Sciatic nerve (tissue), 2 donors: ENCODE data around the gene MYBPHL. TPM values are rescaled to one million over a fixed set of nuclear protein-coding genes. Genes with fewer than 3 reads are reported as not detected.

Experiments
- ATAC-seq: fragments of 200-7000 bp; cut with Tn5 transposase; one replicate; pipeline ENCODE4 v1.9.1; 2020; ENCODE audit warnings: mild to moderate bottlenecking, moderate library complexity
- DNase-seq: peaks from one replicate; pipeline ENCODE4 v3.0.0-alpha.2; 2020; ENCODE audit warnings: low spot score
- intact Hi-C: fragments of 100-400 bp; cut with DNase I; formaldehyde crosslinking; loops from one replicate; pipeline ENCODE4 v1.14.2; 2022
- total RNA-seq: library from RNA; stranded (reverse); fragmentation: NEBNext Ultra II Directional; extraction: Animal tissue kit (Norgen Biotek cat#: 25700); gene quantifications from one replicate; pipeline ENCODE4 v1.2.1, GENCODE V29; 2021
- donor health status: DM: no; HTN: no; CAD: no.
- donor health status: DM: no; HTN: no; CAD: no.

Gene MYBPHL, protein sequence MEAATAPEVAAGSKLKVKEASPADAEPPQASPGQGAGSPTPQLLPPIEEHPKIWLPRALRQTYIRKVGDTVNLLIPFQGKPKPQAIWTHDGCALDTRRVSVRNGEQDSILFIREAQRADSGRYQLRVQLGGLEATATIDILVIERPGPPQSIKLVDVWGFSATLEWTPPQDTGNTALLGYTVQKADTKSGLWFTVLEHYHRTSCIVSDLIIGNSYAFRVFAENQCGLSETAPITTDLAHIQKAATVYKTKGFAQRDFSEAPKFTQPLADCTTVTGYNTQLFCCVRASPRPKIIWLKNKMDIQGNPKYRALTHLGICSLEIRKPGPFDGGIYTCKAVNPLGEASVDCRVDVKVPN
- 0.45 TPM for total RNA-seq

DNA sequence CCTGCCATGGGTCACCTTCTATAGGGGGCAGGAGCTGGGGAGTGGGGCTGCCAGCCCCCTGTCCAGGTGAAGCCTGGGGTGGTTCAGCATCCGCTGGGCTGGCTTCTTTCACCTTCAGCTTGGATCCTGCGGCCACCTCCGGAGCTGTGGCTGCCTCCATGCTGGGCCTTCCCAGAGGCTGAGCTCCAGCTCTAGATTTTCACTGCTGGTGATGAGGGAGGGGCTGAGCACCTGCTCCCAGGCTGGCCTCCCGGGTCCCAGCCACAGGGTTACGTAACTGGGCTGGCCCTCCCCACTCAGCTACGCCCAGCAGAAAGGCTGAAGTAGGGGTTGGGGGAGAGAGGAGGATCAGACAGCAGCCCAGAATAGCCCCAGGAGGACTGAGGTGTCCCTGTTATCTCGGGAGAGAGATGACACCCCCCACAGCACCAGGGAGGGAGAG is at the start of gene MYBPHL:
Gene MYBPHL (minus strand): TSS at position 180 of the 442 bp plus-strand sequence. CDS start 20 bp downstream, at position 160.
- ATAC-seq (no peak), DNase-seq (no peak)
- intact Hi-C loops, result no loop called here

DNA sequence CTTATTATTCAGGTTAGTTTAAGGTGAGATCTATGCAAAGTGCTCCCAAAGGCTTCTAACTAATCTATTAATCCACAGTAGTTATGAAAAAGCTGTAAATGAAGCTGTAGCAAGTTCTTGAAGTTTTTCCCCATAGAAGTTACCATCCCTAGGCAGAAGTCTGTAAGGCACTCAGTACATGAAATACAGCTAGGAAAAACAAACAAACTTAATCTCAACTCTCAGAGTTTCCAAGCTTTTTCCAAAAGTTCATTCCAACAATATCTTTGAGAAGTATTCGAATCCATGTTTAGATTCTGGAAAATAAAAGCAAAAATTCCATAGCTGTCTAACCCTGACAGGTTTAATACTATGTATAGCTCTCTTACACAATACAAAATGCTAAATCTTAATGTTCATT is 49.7 kb upstream of the MYBPHL start:
- ATAC-seq, result no peak
- intact Hi-C loops, result no loop called here
- no peak for DNase-seq

DNA sequence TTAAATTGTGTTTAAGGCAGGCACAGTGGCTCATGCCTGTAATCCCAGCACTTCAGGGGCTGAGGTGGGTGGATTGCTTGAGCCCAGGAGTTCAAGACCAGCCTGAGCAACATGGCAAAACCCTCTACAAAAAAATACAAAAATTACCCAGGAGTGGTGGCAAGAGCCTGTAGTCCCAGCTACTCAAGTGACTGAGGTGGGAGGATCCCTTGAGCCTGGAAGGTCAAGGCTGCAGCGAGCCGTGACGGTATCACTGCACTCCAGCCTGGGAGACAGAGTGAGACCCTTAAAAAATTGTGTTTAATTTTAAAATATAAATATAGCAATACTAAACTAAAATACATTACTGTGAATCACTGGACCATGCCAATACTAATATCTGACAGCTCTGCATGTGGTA is 48.1 kb upstream of the MYBPHL start:
- DNase-seq, result no peak
- no peak for ATAC-seq
- intact Hi-C loops, result no loop called here

DNA sequence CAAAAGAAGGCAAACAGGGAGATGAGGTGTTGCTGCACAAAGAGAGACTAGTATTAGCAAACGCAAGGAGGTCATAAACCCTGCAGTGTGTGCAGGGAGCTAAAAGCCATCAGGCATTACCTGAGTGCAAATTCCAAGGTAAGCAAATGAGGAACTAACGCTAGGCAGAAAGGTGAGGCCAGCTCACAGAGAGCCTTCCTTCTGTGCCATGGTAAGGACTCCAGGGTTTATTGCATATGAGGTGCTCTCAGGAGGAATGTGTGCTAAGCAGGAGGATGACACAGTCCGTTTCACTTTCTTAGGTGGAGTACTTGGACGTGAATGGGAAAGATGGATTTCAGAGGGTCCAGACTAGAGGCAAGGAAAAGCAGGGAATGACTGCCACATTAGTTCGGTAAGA is 44.6 kb upstream of the MYBPHL start:
- DNase-seq, result no peak
- intact Hi-C loops, result no loop called here
- no peak for ATAC-seq

DNA sequence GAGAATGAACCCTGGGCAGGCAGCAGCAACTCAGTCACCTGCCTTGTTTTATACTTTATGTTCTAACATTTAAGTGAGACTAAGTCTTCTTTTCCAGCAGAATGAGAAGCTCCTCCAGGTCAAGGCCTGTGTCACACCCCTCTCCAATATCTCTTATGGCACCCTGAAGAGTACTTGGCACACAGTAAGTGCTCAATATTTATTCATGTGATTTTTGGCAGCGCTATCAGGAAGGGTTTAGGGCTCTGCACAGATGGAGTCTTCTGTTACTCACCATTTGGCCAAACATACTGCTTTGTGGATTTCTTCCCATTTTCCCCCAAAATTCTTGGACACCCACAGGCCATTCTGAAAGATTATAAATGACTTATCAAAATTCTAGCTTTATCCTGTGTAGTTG is 43.8 kb upstream of the MYBPHL start:
- ATAC-seq (no peak), DNase-seq (no peak)
- intact Hi-C loops, result no loop called here

DNA sequence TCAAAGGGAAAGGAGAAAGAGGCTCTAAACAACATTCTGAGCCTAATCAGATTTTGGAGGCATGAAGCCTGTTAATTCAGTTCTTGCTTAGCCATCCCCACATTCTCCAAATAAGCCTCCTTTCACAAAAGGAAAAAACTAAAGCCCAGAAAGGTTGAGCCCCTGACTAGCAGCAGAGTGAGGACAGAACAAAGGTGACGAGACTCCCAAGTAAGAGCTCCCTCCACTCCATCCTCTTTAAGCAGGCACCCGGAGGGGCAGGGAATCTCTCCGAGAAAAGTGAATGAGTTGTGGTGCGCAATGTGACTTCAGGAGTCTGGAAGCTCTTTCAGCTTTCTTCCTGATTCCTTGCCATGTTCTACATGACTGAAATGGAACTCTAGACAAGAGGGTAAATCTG is 43.4 kb upstream of the MYBPHL start:
- ATAC-seq (no peak), DNase-seq (no peak)
- intact Hi-C loops, result no loop called here

DNA sequence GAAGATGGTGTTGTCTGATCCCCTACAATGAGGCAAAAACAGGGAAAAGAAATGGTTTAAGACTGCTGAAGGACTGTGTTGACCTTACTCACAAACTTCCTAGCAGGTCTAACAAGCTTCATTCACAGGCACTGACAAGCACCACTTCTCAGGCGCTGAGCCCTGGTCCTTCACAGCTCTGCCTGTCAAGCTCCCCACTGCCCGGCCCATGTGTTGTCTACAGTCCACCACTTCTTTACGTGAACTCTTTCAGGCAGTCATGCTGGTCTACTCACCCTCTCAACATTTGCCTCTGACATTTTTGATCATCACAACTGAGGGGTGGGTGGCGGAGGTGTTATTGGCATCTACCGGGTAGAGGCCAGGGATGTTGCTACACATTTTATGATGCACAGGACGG is 40.7 kb upstream of the MYBPHL start:
- DNase-seq, result no peak
- intact Hi-C loops, result no loop called here
- ATAC-seq, result no peak

DNA sequence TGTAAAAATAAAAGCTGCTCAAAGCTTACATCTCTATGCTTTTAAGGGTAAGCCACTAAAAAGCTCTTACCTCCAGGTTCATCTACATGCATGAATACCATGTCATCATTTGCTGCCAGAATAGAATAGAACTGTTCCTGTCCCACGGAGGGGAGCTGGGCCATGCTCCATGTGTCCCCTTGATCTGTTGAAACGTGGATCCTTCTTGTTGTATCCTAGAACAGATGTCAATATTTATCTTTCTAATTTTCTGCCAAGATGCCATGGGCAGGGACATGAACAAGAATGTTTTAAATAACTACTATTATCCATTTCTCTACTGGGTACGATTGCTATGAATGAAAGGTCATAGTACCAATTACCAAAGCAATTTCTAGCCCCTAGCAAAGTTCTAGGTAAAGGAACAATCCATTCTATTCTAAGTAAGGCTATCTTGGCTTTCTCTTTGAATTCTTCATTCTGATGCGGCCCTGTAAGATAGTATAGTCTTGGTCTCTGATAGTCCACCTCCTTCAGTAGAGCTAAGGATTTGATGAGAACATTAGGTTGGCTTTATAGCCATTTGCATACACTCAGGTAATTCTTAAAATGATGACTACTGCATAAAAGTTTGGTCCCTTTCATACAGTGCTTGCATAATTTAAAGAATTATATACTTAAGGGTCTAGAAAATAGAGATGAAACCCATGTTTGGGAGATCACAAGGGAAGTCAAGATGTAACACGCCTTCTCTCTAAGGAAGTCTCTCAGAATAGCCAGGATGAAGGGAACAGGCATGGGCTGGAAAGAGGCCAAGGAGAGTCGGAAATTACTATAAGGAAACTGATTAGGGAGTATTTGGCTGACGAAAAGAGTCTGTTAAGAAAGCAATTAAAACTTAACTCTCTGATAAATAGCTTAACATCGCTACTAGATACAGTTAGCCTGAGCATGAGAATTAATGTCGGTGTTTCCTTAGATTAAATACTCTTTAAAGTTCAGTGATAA is 35.4 kb upstream of the MYBPHL start:
- ATAC-seq, result no peak
- no peak for DNase-seq
- intact Hi-C loops, result no loop called here

DNA sequence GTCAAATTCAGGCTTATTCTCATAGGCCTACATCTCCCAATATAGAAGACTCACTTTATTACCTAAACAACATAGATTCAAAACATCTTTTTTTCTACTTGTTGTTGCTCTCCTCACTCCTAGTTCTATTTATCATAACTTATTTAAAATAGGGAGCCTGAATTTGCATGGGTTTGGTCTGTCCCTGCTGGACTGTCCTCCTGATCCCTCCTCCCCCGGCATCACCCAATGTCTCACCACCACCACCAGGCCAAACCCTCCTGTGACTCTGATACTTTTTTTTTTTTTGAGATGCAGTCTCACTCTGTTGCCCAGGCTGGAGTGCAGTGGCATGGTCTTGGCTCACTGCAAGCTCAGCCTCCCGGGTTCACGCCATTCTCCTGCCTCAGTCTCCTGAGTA is 31.8 kb upstream of the MYBPHL start:
- ATAC-seq (no peak), DNase-seq (no peak)
- intact Hi-C loops, result no loop called here

DNA sequence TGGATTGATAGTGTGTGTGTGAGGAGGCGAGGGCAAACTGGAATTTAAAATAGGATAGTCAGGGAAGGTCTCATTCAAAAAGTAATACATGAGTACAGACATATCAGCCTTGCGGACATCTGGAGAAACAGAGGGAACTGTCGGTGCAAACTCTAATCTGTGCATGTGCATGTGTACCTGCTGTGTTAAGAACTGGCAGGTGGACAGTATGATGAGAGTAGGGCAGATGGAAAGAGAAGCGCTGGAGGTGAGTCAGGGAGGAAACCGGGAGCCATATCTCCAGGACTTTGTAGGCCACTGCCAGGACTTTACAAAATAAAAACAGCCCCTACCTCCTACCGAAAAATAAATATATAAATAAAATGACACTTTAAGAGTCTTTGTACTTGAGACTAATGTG is 31.3 kb upstream of the MYBPHL start:
- DNase-seq (no peak), ATAC-seq (no peak)
- intact Hi-C loops, result no loop called here

DNA sequence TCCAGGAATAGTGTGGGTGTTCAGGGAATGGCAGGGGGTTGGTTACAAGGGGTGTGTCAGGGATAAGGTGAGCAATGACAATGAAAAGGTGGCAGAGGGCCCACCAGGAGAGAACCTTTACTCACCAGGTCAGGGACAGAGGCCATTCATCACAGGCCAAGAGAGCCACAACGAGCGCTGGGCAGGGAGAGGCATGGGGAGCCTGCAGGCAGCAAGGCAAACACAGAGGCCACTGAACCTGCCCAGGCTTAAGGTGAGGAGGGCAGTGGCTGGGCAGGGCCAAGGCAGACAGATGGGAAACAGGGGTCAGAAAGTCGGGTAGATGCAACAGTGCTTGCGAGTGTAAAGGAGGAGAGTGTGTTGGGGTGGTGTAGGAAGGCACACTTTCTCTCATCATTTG is 28.3 kb upstream of the MYBPHL start:
- ATAC-seq, result no peak
- DNase-seq, result no peak
- intact Hi-C loops, result no loop called here

DNA sequence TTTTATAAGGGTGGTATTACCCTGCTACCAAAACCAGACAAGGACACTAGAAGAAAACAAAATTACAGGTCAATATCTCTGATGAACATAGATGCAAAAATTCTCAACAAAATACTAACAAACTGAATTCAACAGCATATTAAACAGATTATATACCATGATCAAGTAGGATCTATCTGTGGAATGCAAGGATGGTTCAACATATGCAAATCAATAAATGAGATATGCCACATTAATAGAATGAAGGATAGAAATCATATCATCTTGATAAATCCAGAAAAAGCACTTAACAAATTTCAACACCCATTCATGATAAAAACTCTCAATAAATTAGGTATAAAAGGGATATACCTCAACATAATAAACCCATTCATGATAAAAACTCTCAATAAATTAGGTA is 24.3 kb upstream of the MYBPHL start:
- no peak for DNase-seq
- no peak for ATAC-seq
- intact Hi-C loops, result no loop called here

DNA sequence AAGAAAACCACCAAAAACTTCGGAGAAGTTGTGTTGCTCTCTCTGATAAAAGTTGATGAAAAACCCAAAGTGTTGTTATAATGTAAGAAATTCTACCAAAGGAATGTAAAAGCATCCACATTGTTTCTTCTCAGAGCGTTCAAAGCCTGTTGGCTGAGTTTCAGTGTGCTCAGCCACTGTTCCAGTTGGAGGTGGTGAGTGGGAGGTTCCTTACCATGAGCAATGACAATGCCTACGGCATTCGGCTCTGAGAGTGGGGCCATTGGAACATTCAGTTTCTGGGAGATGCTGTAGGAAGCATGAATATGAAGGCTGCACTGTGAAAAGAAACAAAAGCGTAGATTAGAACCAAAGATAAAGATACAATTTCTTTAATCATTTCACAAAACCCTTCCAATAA is 20.5 kb upstream of the MYBPHL start:
- intact Hi-C loops, result no loop called here
- DNase-seq, result no peak
- ATAC-seq, result peak; percentile 34

DNA sequence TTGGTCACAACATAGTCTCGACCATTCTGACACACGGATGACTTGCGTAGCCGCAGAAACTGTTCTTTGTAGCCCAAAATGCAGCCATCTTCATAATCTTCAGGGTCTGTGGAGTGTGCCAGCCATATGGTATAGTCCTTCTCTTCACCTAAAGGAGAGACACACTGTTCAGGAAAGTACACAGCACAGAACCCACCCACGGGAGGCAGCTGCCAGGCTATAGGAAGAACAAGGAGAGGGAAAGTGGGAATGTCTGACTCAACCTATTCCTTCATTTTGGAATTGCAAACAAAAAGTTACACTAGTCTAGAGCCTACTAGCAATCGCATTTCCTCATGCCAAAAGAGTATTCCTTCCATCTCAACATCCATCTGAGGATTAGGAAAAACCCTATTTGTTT is 16.2 kb upstream of the MYBPHL start:
- no peak for ATAC-seq
- intact Hi-C loops, result no loop called here
- DNase-seq, result no peak

DNA sequence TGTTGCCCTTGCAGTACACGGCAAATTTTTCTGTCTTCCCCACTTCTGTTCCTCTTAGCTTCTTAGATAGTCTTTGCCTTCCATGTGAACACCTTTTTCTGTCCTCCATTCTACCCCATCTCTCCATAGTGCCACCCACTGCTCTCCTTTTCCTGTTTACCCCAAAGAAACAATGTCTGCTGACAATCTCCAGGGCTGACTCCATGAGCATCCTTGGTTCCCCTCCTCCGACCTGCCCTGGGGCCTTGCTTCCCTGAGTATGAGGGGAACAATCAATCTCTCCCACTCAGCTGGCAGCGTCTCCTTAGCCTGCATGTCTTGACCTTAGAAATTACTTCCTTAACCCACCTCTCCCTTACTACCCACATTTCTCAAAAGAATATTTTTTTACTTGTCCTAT is 12.3 kb upstream of the MYBPHL start:
- no peak for ATAC-seq
- intact Hi-C loops, result no loop called here
- DNase-seq, result no peak

DNA sequence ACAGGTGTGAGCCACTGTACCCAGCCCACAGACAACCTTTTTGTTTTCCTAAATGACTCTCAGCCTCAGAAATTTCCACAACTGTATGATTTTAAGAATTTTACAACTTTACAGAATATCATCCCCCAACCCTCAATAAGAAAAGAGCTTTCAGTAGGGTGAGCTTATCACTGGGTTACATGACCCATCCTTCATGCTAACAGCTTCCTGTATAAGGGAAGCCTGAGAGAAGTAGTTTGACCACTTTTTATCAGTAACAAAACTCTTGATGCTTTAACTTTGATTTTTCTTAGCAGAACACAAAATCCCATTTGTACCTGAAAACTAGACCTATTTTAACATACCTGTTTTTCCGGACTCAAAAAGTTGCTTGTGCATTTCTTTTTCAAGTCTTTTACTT is 9.7 kb upstream of the MYBPHL start:
- no peak for DNase-seq
- intact Hi-C loops, result no loop called here
- no peak for ATAC-seq

DNA sequence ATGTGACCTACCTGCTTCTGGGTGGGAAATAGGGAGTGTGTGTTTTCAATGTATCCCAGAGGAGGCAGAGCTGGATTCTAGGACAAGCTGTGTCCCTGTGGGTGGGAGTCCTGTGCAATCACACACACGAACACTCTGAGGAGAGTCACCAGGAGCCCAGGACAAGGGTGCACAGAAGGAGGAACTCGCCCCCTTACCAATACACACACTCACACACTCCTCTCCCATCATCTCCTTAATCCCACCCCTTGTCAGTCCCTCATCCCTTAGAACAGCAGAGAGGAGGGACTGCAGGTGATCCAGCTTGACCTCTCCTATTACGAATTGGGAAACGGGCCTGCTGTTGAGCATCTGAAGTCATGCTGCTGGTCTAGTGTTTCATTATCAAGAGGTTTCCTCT is 8.5 kb upstream of the MYBPHL start:
- intact Hi-C loops, result no loop called here
- ATAC-seq (no peak), DNase-seq (no peak)

DNA sequence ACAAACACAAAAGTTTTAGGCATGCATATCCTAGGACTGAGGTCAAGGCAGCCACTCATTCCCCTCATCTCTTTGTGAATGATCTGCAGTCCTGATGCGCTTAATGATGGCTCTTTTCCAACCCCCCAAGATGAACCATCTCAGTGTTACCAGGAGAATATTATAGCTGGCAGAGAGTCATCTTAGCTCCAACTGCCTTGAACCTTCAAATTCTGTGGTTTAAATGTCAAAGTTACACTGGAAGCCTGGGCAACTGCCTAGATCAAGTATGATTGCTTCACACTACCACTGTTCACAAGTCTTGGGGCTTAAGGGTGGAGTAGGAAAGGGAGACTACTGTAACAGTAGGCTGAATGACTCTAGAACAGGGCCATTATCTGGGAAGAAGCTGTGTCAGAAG is 8.0 kb upstream of the MYBPHL start:
- ATAC-seq, result peak; percentile 61

DNA sequence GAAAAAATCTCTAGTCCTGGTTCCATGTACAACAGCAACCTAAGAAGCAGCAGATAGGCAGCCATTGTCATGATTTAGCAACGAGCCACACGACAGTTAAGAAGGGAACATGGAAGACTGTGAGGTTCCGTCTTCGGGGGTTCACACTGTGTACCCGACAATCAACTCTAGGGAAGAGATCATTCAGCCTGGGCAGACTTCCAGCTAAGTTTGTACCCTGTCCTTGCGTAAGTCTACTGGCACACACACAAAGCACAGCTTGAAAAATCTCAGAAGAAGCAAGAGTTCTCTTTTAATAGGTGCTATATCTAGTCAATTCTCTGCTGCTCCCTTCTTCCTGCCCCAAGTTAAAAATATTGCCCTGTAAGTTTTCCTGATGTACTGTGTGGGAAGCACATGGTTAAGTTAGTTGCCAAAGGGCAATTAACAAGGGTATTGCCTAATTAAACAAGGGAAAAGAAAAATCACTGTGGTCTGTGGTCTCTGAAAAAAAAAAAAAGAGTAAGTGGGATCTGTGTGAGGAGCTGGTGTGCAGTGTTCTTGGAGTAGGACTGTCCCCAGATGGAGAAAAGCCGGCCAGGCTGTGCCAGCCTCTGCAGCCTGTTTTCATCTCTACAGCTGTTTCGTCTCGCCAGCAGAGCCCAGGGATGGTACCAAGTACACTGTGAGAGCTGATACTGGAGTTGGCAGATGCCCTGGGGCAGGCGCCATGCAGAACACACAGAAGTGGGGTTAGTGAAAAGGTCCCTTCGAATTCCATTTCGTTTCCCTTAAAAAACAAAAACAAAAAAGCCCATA is 6.4 kb upstream of the MYBPHL start:
- DNase-seq (no peak), ATAC-seq (peak; percentile 29)
- intact Hi-C loops, result no loop called here

More for the DNA sequence above, 8.0 kb upstream of the MYBPHL start:
- intact Hi-C loops, result no loop called here
- DNase-seq, result no peak
